ENCODE data around the gene SORL1. TPM values are rescaled to one million over a fixed set of nuclear protein-coding genes. Genes with fewer than 3 reads are reported as not detected.

SORL1 gene
- total RNA-seq, 1 experiment from 2014 or later, result 68.3 TPM

- H3K23ac ChIP-seq (ENCODE audit: insufficient read length, low read depth, low read length), result no peak overlapping the region
- H2BK20ac ChIP-seq (ENCODE audit: low read depth, low read length, poor library complexity, severe bottlenecking), result no peak overlapping the region
- no peak overlapping the region for H3K4me3 Mint-ChIP-seq
- no peak overlapping the region for H4K5ac ChIP-seq (ENCODE audit: insufficient read length, low read depth, low read length)
- no peaks in the 10 kb centered on the region for H3K79me1 ChIP-seq (ENCODE audit: insufficient read depth, low read depth, low read length, poor library complexity, severe bottlenecking)
- no peaks in the 10 kb centered on the region for H3K9me3 ChIP-seq (ENCODE audit: control insufficient read depth, low read depth, low read length)
- no peak overlapping the region for H2BK120ac ChIP-seq (ENCODE audit: low read depth, low read length, poor library complexity, severe bottlenecking)
- H3T11ph ChIP-seq (ENCODE audit: low read length), result no peak overlapping the region
- H3K4me1 Mint-ChIP-seq, result peaks cover 45 to 61% of the 10 kb centered on the region in 2 experiments
- H3K27me3 ChIP-seq (ENCODE audit: insufficient read depth, low read length), result no peaks in the 10 kb centered on the region
- H3K79me2 ChIP-seq (ENCODE audit: insufficient read depth, low read length), result peaks cover 3% of the 10 kb centered on the region; the same call in 1 of the 2 replicates
- H3K27ac Mint-ChIP-seq, result no peak overlapping the region
- H2AK5ac ChIP-seq (ENCODE audit: insufficient read length, low read length), result no peak overlapping the region
- H3K23me2 ChIP-seq (ENCODE audit: insufficient read length, low read depth, low read length, poor library complexity, severe bottlenecking), result peaks cover 6% of the 10 kb centered on the region
- H3K56ac ChIP-seq (ENCODE audit: insufficient read length, low read depth, low read length), result no peak overlapping the region
- no peak overlapping the region for H3K4me2 ChIP-seq (ENCODE audit: insufficient read depth, insufficient read length, low read length)
- no peak overlapping the region for H3K9ac ChIP-seq (ENCODE audit: extremely low read depth, insufficient read length, low read length)
- no peak overlapping the region for H3K14ac ChIP-seq (ENCODE audit: insufficient read depth, low read length)
- TF ChIP-seq, protein P1, sequence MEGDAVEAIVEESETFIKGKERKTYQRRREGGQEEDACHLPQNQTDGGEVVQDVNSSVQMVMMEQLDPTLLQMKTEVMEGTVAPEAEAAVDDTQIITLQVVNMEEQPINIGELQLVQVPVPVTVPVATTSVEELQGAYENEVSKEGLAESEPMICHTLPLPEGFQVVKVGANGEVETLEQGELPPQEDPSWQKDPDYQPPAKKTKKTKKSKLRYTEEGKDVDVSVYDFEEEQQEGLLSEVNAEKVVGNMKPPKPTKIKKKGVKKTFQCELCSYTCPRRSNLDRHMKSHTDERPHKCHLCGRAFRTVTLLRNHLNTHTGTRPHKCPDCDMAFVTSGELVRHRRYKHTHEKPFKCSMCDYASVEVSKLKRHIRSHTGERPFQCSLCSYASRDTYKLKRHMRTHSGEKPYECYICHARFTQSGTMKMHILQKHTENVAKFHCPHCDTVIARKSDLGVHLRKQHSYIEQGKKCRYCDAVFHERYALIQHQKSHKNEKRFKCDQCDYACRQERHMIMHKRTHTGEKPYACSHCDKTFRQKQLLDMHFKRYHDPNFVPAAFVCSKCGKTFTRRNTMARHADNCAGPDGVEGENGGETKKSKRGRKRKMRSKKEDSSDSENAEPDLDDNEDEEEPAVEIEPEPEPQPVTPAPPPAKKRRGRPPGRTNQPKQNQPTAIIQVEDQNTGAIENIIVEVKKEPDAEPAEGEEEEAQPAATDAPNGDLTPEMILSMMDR (conservative IDR thresholded peaks at IDR 0.05), result no peak
- H4K91ac ChIP-seq (ENCODE audit: insufficient read length, low read depth, low read length), result no peak overlapping the region
- H4K8ac ChIP-seq (replicated peaks; ENCODE audit: insufficient read length, low read depth, low read length), result no peak overlapping the region
- DNase-seq, result no peak
- H4K20me1 ChIP-seq (ENCODE audit: control insufficient read depth, insufficient read depth, insufficient read length), result no peaks in the 10 kb centered on the region
- no peak overlapping the region for H2BK12ac ChIP-seq (ENCODE audit: insufficient read length, low read depth, low read length)
- no peak overlapping the region for H3K27ac ChIP-seq (ENCODE audit: insufficient read length, low read depth, low read length)
- H2BK5ac ChIP-seq (ENCODE audit: insufficient read length, low read length), result no peak overlapping the region
- peaks cover 5% of the 10 kb centered on the region; the same call in 1 of the 2 replicates for H3K4me1 ChIP-seq (ENCODE audit: insufficient read depth, low read length)
- peaks cover 0 to 2% (median 0%) of the 10 kb centered on the region in 3 experiments; a peak in 1 of 7 replicates for H3K36me3 Mint-ChIP-seq (ENCODE audit: insufficient read depth in 1 of 3, low read depth in 3 of 3)
- no peak overlapping the region for H3K4ac ChIP-seq (ENCODE audit: low read depth, low read length)
- H2BK15ac ChIP-seq (ENCODE audit: low read depth, low read length), result no peak overlapping the region
- no peak overlapping the region for H2AFZ ChIP-seq (ENCODE audit: low read length)
- no peak overlapping the region for H3K18ac ChIP-seq (ENCODE audit: insufficient read length, low read depth, low read length)
- H3K27me3 Mint-ChIP-seq (ENCODE audit: low read depth), result peaks cover 13% of the 10 kb centered on the region
- no CpG with 5 or more reads among the region's 4 CpGs for WGBS (ENCODE audit: extremely low coverage, insufficient read length, low lambda C conversion rate)
- H3K9me3 Mint-ChIP-seq, result no peaks in the 10 kb centered on the region
Measured at GRCh38 chr11:121448011-121448410, 4.1 kb upstream of the SORL1 start.

All from H9 (cell line).